GM12873 (cell line): ENCODE measurements around the gene RBM11.

ENCODE experiments used
- CTCF ChIP-seq: IDR thresholded peaks from 2 replicates; pipeline ENCODE4 v1.5.1; 2012; ENCODE audit warnings: low read depth, mild to moderate bottlenecking, moderate library complexity, low read length, control low read depth; ENCODE audit not compliant: insufficient read depth; ENCODE audit errors: missing control alignments

Gene RBM11

GRCh38 chr21:14271053-14271452 is 55.1 kb downstream of the RBM11 start:
- no peak for TF ChIP-seq CTCF

GRCh38 chr21:14271641-14272040 is 55.7 kb downstream of the RBM11 start:
- no peak for TF ChIP-seq CTCF

GRCh38 chr21:14273736-14274538 is 58.0 kb downstream of the RBM11 start:
- TF ChIP-seq CTCF, result no peak

- no peak for TF ChIP-seq CTCF
These were observed 59.8 kb downstream of the RBM11 start for GRCh38 chr21:14275702-14276205.
